Suppressor macrophage treated with lipopolysaccharide for 1 hour (primary cell): ENCODE results near the gene ITPKB.
"Not testable (repeated sequence)": the region's sequence is repeated elsewhere in the genome, so short reads cannot be mapped to it uniquely, and the experiment has no call there.

Source experiments
- DNase-seq, 3 donors: peaks; one replicate each; pipeline ENCODE4 v3.0.0-alpha.2; 2020 to 2022

Gene ITPKB

GRCh38 chr1:226730836-226731235 is 8.2 kb downstream of the ITPKB start:
- no peak for DNase-seq

DNA sequence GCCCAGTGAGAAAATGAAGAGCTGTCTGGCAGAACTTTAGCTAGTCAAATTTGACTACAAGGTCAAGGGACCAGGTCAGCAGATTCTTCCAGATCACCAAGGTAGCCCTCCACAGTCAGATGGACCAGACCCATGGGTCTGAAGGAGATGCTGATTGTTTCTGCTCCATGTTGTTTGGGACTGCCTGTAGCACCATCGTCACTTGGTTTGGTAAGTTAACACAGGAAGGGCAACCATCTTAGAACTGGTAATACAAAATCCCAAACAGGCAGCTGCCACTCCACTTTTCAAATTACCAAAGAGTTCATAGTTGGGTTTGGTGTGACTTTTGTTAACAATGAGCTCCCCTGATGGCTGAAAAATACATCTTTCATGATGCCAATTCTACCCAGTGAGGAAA is 9.0 kb downstream of the ITPKB start:
- DNase-seq = no peak

DNA sequence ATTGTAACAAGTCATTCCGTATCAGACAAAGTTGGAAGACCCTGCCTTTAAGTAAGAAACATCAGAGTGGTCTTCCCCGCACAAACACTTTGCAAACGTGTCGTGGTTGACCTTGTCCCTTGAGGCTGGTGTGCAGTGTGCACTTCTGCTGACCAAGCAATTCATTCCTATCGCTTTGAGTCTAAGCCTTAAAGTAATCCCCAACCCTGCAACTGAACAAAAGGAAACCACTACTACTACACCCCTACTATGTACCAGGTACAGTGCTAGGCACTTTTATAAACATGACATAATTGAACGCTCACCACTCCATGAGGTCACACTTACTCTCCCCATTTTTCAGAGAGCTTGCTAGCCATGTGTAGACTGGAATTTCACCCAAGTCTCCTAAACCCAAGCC is 10.6 kb downstream of the ITPKB start:
- DNase-seq = no peak

- no peak for DNase-seq
Measured at GRCh38 chr1:226725897-226726267, 13.2 kb downstream of the ITPKB start.

- no peak for DNase-seq
Measured at GRCh38 chr1:226723657-226724532, 15.2 kb downstream of the ITPKB start.

DNA sequence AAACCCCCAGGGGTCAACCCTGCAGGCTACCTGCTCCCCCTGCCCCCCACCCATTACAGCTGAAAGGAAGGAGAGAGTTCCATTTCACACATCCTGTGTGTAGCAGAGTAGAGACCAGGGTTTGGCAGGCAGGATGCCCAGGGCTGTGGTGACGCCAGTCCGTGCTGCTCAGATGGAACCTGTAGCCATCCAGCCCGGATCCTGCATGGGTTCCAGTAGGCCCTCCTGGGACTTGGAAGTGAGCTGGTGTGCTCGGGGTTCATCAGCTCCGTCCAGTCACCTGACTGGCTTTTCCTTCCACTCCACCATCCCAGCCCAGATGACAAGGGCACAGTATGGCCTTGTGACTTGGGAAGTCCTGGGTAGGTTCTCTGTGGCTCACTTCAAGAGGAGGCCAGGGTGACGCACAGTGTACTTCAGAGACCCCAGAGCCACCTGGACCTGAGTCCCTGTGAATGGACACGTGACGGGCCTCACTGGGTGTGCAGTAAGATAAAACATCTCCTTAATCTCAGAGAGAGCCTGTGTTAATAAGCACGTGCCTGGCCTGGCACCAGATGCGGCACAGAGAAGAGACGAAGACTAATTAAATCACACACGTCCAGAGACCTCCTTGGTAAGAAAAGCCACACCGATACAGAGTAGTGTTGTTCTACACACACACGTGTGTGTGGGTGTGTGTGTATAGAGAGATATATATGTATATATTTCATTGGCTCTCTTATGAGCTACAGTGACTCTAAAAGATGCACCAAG is 16.0 kb downstream of the ITPKB start:
- no peak for DNase-seq

DNA sequence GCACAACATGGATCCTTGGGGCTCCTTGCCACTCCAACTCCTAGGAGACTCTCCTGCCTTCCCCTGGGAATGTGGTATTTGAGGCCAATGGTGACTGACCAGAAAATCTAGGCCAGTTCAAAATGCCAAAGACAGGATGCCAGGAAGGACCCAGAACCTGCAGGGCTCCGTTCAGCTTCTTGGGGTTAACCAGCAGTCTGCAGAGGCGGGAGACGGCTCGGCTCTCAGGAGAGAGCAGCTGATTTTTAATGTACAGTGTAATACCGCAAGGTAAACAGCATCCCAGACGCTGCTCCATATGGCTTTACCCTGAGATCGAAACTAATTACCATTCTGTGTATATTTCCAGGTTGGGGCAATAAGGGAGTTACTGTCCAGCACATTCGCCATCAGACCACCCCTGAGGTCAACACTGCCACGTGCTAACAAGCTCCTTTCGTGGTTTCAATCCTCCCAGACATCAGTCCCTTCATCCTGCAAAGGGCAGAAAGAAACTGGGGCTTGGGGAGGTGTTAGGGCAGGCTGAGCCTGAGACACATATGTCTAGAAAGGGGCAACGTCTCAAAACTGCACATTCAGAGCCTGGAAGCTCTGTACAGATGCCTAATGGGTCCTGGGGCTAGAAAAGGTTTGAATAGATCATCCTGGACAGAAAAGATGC is 16.7 kb downstream of the ITPKB start:
- no peak for DNase-seq

- not testable (repeated sequence) for DNase-seq
Measured at GRCh38 chr1:226720574-226720973, 18.5 kb downstream of the ITPKB start.

- no peak for DNase-seq
Measured at GRCh38 chr1:226719596-226720387, 19.3 kb downstream of the ITPKB start.

DNA sequence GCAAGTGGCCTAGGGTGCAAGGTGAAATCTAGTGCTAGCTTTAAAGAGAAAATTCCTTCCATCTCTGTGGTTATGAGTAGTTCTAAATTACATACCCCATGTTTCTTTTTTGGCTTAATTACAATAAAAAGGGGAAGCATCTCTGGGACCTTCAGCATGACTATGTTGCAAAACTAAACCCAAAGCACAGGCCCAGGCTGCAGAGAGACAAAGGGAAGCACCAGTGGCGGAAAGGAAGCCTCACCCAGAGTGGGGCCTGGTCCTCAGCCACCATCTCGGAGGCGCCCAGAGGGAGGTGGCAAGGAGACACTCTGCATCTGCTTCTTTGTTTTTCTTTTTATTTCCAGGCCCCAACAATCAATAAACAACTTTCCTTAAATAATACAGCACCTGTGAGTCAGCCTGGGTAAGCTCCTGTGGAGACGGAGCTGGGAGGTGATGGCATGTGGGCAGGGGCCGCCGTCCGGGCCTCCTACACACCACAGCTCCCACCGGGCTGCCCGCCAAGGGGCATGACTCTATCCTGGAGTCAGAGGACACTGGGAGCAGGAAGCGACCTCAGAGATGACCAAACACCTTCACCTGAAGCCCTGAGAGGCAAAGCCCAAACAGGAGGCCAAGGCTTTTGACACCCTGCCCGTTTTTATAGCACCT is 21.7 kb downstream of the ITPKB start:
- DNase-seq = peak; percentile 81 to 82 (median 81)

DNA sequence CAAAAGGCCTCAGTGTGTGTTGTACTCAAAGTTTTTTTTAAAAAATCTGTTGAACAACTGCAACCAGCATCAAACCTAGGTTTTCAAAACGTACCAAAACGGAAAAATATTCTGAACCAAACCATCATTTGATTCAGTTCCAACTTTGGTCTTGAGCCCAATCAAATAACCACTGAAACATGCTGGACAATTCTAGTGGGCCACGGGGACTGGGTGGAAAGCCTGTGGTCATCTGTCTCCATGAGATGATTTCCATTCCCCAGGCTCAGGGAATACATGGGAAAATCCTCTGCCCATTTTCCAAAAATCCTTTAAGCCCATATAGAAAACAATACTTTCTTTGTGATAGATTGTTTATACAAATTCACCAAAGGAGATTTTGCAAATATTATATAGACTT is 22.5 kb downstream of the ITPKB start:
- DNase-seq = no peak

GRCh38 chr1:226714148-226714547 is 24.9 kb downstream of the ITPKB start:
- DNase-seq = no peak

DNA sequence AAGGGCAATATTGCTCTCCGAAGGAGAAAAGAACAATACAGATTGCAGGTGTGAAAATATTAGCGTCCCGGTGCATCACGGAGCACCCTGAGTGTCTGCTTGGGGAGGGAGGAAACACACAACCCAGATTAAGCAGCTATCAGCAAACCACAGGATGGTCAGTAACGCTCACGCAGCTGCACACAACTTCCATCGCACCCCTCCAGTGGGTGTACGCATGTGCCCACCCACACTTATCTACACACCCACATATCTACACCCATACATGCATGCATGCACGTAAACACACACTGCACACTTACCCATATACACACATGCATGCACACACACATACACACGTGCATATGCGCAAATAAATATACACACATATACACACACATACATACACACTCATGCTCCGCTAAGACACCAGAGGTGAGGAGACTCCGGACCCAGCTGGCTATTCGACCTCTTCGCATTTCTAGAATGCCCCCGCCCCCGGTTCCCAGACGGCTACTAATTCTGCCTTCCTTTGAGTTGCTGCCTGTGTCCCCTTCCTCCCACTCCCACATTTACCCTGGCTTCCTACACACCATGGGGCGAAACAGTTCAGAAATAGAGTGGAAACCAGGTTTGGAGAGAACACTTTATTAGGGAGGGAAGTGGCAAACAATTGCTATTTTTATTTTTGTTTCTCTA is 26.2 kb downstream of the ITPKB start:
- DNase-seq = peak in 1 of 3 donors; percentile 61

DNA sequence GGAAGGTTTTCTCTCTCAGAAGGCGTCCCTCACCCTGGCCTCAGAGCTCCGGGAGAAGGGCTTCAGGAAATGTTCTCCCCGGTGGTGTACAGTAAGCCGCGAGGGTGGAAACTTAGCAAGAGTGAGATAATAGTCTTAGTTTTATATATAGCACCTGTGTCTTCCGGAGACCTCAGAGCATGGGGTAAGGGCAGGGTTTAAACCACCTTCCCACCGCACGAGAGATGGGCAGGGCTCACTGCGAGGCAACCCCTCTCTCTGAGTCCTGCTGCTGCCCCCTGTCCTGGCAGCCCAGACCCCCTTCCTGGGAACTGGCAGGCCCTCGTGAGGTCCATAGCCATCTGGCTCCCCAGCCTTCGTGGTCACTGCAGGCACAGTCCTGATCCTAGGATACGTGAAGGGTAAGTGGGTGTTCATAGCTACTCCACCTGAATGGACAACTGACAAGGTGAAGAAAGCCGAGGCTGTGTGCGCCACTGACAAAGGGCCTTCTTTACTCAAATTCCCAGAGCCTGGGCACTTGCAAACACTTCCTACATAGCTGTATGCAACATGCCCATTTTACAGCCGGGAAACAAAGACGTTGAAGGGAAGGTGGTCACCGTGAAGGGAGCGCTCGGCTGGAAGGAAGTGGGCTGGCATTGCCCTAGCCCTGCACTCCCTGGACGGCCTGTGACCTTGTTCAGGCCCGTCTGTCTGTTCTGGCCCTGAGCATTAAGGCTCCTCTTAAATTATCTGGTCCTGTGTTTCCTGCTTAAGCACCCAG is 26.9 kb downstream of the ITPKB start:
- DNase-seq = no peak

GRCh38 chr1:226710501-226710900 is 28.6 kb downstream of the ITPKB start:
- DNase-seq = no peak

DNA sequence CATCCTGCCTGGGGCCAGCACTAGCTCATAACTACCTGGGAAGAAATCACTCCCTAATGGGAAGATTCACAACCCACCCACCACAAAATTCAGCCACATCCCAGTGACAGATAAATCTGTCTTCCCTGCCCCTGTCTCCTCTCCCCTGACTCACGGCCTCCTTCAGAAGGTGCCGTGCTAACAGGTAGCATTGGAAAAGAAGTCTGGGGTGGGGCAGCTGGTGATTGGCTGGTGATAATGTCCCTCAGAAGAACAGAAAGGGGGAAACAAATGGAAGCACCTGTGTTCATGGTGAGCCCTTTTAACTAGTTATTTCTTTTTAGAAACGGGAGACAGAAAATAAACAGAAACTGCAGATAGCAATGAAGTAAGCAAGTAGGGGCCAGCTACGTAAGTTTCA is 29.1 kb downstream of the ITPKB start:
- no peak for DNase-seq

DNA sequence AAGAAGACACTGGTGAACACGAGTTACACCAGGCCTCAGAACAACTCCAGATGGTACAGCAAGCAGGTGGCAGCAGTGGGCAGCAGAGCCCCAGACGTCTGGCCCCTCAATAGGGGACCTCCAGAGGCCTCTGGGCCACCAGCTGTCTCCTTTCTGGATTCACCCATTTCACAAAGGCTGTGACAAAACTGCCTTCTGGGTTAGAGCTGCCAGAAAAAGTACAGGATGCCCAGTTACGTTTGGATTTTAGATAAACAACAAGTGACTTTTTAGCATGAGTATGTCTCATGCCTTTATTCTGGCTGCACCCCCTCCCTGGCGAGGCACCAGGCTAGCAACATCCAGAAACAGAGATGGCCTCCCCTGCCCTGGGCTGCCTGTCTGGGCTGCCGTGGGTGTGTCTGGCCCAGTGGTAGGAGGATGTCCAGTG is 30.1 kb downstream of the ITPKB start:
- no peak for DNase-seq

DNA sequence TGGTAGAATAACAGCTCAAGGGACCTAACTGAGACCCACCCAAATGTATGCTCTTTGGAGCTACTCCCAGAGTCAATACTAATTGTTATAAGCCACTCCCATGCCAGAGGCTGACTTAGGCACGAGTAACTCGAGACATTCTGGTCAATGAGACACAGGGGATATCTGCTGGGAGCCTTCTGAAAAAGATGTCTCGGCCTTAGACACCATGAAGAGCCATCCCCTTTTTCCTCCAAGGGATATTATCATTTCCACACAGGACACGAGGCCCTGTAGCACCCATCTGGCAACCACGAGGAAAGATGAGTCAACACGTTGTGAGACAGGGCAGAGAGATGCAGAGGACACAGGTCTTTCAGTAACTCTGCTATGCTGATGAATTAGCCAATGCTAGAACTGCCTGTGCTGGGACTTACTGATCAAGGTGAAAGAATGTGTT is 30.7 kb downstream of the ITPKB start:
- peak; percentile 76 to 83 (median 80) for DNase-seq

GRCh38 chr1:226706684-226707083 is 32.4 kb downstream of the ITPKB start:
- no peak for DNase-seq

- no peak for DNase-seq
Measured at GRCh38 chr1:226704169-226704937, 34.7 kb downstream of the ITPKB start.
